Measurements from ENCODE around the gene TMEM38B.
"Not testable (repeated sequence)": the region's sequence is repeated elsewhere in the genome, so short reads cannot be mapped to it uniquely, and the experiment has no call there.

The TMEM38B gene

DNA sequence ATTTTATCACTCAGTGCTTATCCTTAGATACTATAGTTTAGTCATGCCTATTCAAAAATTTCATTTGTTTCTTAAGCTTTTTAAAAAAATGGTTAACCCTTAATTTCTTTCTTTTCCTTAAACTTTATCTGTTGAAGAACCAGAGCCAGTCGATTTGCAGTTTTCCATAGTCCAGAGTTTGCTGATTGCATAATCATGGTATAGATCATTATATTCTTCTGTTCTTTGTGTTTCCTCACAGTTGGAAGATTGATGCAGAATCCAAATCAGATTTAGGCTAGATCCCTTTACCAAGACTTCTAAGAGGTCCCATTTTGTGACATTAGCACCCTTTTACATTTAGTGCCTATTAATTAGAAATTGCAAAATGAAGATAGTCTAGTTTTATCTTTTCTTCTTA is 18.0 kb downstream of the TMEM38B start:
- DNase-seq (ENCODE audit: low read depth, low spot score) = no peak
- H3K4me3 ChIP-seq (ENCODE audit: low read length) = no peak overlapping the region

DNA sequence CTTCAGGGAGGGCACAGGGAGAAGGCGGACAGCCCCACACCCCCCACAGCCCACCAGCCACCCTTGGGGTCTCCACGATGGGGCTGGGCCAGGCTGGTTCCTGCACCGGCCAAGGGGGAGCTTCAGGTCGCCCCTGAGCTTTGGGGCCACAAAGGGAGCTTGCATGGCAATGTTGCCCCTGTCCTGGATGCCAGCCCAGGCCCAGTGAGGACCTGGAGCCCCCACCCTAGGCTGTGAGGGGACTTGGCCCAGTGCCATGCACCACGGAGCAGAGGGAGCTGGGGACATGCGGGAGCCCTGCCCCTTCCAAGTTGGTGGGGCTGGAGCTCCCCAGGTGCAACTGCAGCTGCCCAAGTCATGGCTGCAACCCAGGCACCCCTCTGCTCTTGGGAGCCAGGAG is 18.4 kb downstream of the TMEM38B start:
- no peak overlapping the region for H3K4me3 ChIP-seq (ENCODE audit: low read length)
- no peak for DNase-seq (ENCODE audit: low read depth, low spot score)

DNA sequence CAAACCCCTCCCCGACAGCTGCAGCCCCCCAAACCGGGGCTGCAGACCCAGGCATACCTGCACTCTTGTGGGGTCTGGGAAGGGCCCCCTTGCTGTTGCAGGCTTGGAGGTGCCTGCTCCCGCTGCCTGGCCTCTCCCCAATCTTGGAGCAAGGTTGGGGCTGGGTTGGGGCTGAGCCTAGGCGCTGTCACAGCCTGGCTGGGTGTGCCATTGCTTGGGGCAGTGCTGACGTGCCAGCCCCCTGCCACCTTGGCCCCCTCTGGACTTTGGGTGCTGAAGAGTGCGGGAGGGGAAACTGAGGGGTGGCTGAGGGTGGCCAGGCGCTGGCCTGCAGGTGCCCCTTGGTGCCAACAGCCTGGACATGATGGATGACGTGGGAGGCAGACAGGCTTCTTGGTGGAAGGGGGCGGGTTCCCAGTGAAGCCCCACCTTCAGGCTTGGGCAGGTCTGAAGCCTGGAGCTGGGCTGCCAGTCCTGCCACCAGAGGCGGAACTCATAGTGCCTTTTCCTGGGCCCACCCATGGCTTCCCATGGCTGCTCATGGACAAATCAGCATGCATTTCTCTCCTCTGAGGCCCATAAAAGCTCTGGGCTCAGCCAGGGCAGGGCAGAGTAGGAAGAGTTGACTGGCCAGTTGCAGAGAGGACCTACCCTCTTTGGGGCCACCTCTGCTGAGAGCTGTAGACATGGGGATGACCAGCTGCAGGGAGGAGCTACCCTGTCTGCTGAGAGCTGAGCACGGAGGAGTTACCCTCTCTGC is 19.1 kb downstream of the TMEM38B start:
- no peak for DNase-seq (ENCODE audit: low read depth, low spot score)
- H3K4me3 ChIP-seq (ENCODE audit: low read length) = no peak overlapping the region

DNA sequence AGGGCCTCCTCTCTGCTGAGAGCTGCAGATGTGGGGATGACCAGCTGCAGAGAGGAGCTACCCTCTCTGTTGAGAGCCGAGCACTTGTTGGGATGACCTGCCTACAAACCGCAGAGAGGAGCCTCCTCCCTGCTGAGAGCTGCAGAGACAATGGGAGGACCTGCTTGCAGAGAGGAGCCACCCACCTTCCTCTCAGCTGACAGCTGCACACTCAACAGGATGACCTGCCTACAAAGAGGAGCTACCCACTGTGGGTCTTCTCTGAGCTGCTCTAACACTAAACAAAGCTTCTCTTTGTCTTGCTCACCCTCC is 19.6 kb downstream of the TMEM38B start:
- DNase-seq (ENCODE audit: low read depth, low spot score) = no peak

DNA sequence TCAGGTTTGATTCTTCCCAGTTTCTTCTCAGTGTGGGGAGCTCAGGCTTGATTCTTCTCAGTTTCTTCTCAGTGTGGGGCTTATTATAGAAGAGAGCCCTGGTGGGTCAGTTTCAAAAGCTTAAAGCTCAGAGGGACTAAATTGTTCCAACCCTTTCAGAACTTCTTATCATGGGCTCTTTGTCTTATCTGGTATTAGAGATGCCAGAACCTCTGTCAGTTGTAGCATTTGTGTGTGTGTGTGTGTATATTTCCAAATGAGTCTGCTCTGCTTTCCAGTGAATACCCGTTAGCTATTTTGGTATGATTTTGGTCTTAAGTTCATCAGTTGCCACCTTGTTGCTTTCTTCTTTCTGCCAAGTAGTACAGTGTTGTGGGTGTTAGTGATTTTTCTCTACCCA is 21.8 kb downstream of the TMEM38B start:
- DNase-seq (ENCODE audit: low read depth, low spot score) = no peak
- H3K4me3 ChIP-seq (ENCODE audit: low read length) = no peak overlapping the region

More for the DNA sequence above, 19.6 kb downstream of the TMEM38B start:
- H3K4me3 ChIP-seq (ENCODE audit: low read length) = no peak overlapping the region

DNA sequence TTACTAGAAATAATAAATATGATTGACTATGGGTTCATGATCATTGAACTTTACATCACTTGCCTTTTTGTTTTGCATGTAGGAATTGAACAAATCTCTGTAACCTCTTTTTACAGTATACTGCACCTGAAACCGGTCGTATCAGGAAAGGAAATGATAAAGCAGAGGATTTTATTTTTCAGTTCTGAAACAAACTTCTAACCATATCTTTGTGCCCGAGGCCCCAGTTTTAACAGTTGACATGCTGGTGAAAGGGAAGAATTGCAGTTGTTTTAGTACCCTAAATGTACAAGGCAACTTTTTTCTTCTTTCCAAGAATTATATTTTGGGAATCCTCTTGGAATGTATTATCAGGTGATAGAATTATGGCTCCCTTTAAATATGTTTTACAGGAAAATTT is 27.8 kb downstream of the TMEM38B start:
- DNase-seq (ENCODE audit: low read depth, low spot score) = no peak
- H3K4me3 ChIP-seq (ENCODE audit: low read length) = no peak overlapping the region

DNA sequence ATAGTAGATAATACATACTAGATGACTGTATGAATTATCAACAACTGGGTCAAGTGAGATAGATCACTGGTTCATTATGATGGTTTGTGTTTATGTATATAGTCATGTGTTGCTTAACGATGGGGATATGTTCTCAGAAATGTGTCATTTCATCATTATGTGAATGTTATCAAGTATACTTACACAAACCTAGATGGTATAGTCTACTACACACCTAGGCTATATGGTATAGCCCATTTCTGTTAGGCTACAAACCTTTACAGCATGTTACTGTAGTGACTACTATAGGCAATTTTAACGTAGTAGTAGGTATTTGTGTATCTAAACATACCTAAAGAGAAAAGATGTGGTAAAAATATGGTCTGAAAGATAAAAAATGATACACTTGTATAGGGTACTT is 31.0 kb downstream of the TMEM38B start:
- H3K4me3 ChIP-seq (ENCODE audit: low read length) = no peak overlapping the region
- DNase-seq (ENCODE audit: low read depth, low spot score) = no peak

DNA sequence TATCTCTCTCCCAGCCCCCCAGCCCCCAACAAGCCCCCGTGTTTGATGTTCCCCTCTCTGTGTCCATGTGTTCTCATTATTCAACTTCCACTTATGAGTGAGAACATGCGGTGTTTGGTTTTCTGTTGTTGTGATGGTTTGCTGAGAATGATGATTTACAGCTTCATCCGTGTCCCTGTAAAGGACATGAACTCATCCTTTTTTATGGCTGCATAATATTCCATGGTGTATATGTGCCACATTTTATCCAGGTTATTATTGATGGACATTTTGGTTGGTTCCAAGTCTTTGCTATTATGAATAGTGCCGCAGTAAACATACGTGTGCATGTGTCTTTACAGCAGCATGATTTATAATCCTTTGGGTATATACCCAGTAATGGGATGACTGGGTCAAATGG is 33.9 kb downstream of the TMEM38B start:
- not testable (repeated sequence) for H3K4me3 ChIP-seq (ENCODE audit: low read length); DNase-seq (ENCODE audit: low read depth, low spot score)

DNA sequence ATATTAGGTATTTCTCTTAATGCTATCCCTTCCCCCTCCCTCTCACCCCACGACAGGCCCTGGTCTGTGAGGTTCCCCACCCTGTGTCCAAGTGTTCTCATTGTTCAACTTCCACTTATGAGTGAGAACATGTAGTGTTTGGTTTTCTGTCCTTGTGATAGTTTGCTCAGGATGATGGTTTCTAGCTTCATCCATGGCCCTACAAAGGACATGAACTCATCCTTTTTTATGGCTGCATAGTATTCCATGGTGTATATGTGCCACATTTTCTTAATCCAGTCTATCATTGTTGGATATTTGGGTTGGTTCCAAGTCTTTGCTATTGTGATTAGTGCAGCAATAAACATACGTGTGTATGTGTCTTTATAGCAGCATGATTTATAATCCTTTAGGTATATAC is 37.1 kb downstream of the TMEM38B start:
- not testable (repeated sequence) for H3K4me3 ChIP-seq (ENCODE audit: low read length); DNase-seq (ENCODE audit: low read depth, low spot score)

DNA sequence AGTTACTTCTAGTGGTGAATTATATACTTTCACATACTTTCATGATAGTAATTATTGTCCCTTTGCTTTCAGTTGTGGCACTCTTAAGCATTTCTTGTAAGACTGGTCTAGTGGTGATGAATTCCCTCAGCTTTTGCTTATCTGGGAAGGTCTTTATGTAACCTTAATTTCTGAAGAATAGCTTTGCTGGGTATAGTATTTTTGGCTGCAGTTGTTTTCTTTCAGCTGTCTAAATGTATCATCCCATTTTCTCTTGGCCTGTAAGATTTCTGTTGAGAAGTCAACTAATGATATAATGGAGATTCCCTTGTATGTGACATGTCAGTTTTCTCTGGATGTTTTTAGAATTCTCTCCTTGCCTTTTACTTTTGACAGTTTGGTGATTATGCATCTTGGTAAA is 41.0 kb downstream of the TMEM38B start:
- no peak for DNase-seq (ENCODE audit: low read depth, low spot score)
- H3K4me3 ChIP-seq (ENCODE audit: low read length) = no peak overlapping the region

DNA sequence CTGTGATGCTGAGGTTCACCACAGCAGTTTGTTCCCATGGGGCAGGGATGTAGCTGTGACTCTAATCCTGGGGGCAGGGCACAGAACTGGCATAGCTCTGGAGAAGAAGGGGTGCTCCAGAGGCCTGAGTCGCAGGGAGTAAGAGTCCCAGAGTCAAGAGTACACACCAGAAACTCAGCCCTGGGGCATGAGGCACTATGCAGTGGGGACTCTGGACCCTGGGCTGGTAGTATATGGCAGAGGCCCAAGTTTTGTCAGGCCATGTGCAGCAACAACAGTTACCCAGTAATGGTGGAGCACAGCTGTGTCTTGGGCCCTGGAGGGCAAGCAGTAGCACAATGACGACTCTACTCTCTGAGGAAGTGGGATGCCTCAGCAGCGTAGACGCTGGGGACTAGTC is 42.9 kb downstream of the TMEM38B start:
- DNase-seq (ENCODE audit: low read depth, low spot score) = no peak
- no peak overlapping the region for H3K4me3 ChIP-seq (ENCODE audit: low read length)

DNA sequence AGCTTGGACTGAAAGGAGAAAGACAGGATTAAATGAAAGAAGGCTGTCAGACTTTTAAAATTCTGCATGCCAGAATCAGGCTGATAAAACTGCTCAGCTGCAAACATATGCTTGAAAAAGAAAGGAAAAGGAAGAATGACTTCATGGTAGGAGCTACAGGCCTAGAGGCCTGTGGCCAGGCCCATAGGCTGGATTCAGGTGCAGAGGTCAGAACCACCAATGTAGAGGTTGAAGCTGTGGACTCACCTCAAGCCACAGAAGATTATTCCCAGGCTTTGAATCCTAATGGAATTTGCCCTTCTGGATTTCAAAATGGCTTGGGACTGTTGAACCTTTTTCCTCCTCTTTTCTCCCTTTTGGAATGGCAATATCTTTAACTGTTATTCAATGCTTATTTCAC is 47.7 kb downstream of the TMEM38B start:
- no peak overlapping the region for H3K4me3 ChIP-seq (ENCODE audit: low read length)
- no peak for DNase-seq (ENCODE audit: low read depth, low spot score)

DNA sequence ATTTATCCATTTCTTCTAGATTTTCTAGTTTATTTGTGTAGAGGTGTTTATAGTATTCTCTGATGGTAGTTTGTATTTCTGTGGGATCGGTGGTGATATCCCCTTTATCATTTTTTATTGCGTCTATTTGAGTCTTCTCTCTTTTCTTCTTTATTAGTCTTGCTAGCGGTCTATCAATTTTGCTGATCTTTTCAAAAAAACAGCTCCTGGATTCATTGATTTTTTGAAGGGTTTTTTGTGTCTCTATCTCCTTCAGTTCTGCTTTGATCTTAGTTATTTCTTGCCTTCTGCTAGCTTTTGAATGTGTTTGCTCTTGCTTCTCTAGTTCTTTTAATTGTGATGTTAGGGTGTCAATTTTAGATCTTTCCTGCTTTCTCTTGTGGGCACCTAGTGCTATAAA is 53.0 kb downstream of the TMEM38B start:
- DNase-seq (ENCODE audit: low read depth, low spot score); H3K4me3 ChIP-seq (ENCODE audit: low read length): not testable (repeated sequence)

DNA sequence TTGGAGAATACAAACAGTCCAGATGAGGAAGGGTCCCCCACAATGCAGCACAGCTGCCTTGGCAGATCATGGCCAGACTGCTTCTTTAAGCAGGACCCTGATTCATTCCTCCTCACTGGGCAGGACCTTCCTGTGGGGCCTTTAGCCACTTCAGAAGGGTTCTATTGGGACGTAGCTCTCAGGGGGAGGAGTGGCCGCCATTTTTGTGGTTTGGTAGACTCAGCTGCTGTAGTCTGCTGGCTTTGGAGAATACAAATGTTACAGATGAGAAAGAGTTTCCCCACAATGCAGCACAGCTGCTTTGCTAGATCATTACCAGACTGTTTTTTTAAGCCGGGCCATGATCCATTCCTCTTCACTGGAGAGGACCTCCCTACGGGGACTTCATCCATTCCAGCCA is 57.4 kb downstream of the TMEM38B start:
- no peak overlapping the region for H3K4me3 ChIP-seq (ENCODE audit: low read length)
- DNase-seq (ENCODE audit: low read depth, low spot score) = no peak

DNA sequence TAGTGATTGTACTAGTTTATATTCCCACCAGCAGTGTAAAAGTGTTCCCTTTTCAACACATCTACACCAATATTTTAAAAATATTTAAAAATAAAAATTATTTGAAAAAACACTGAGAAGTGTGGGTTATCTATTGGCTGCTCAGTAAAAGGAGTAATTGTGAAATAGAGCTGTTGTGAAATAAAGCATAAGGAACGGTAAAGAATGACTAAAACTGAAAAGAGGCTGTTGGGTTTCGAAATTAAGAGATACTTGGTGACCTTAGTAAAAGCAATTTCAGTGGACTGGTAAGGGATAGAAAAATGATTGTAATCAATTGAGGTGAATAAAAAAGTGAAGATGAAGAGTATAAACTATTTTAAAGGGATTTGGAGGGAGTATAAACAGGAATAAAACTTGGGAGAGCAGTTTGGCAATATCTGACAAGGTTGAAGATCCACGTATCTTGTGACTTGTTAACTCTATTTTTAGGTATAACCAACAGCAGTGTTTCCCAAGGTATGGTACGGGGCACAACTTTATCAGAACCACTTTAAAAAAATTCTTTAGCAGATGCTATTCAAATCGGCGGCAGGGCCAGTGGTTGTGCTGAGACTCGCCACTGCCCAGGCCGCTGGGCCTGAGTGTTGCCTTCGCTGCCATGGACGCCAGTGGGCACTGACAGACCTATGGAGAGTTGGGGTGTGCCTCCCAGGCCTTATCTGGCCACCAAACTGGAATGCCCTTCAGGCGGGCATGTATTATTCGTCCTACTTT is 63.3 kb downstream of the TMEM38B start:
- no peak overlapping the region for H3K4me3 ChIP-seq (ENCODE audit: low read length)
- DNase-seq (ENCODE audit: low read depth, low spot score) = no peak

DNA sequence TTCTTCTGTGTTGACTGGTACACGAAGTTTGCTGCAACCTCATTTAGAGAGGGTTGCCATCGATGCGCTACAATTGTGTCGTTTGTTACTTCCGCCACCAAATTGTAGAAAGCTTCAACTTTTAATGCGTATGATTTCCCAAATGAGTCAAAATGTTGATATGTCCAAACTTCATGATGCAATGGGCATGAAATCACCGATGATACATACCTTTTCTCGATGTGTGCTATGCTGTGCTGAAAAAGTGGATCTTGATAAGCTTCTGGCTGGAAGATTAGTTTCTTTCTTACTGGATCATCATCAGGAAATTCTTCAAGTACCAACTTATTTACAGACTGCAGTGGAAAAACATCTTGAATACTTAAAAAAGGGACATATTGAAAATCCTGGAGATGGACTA is 65.7 kb downstream of the TMEM38B start:
- no peak overlapping the region for H3K4me3 ChIP-seq (ENCODE audit: low read length)
- DNase-seq (ENCODE audit: low read depth, low spot score) = no peak

DNA sequence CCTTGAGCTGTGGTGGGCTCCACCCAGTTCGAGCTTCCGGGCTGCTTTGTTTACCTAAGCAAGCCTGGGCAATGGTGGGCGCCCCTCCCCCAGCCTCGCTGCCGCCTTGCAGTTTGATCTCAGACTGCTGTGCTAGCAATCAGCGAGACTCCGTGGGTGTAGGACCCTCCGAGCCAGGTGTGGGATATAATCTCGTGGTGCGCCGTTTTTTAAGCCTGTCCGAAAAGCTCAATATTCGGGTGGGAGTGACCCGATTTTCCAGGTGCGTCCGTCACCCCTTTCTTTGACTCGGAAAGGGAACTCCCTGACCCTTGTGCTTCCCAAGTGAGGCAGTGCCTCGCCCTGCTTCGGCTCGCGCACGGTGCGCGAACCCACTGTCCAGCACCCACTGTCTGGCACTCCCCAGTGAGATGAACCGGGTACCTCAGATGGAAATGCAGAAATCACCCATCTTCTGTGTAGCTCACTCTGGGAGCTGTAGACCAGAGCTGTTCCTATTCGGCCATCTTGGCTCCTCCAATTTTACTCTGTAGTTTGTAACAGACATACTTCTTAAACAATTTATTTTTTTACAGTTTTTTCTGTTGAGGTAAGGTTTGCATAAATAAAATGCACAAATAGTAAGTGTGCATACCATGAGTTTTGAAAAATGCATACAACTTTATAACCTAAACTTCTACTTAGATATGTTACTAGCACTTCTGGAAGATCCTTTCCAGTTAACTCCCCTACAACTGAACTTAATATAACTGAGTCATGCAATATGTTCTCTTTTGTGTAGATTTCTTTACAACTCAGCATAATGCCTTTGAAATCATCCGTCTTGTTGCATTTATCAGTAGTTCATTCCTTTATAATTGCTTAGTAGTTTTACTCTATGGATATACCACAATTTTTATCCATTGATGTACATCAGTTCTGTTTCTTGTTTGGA is 88.5 kb downstream of the TMEM38B start:
- DNase-seq (ENCODE audit: low read depth, low spot score); H3K4me3 ChIP-seq (ENCODE audit: low read length): not testable (repeated sequence)

DNA sequence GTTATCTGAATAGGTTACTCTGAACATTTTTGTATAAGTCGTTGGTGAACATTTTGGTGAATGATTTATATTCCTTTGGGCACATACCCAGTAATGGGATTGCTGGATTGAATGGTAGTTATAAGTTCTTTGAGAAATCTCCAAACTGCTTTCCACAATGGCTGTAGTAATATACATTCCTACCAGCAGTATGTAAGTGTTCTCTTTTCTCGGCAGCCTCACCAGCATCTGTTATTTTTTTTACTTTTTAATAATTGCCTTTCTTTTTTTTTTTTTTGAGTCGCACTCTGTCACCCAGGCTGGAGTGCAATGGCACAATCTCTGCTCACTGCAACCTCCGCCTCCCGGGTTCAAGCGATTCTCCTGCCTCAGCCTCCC is 89.1 kb downstream of the TMEM38B start:
- not testable (repeated sequence) for DNase-seq (ENCODE audit: low read depth, low spot score); H3K4me3 ChIP-seq (ENCODE audit: low read length)

DNA sequence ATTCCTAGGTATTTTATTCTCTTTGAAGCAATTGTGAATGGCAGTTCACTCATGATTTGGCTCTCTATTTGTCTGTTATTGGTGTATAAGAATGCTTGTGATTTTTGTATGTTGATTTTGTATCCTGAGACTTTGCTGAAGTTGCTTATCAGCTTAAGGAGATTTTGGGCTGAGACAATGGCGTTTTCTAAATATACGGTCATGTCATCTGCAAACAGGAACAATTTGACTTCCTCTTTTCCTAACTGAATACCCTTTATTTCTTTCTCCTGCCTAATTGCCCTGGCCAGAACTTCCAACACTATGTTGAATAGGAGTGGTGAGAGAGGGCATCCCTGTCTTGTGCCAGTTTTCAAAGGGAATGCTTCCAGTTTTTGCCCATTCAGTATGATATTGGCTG is 92.5 kb downstream of the TMEM38B start:
- not testable (repeated sequence) for H3K4me3 ChIP-seq (ENCODE audit: low read length); DNase-seq (ENCODE audit: low read depth, low spot score)

DNA sequence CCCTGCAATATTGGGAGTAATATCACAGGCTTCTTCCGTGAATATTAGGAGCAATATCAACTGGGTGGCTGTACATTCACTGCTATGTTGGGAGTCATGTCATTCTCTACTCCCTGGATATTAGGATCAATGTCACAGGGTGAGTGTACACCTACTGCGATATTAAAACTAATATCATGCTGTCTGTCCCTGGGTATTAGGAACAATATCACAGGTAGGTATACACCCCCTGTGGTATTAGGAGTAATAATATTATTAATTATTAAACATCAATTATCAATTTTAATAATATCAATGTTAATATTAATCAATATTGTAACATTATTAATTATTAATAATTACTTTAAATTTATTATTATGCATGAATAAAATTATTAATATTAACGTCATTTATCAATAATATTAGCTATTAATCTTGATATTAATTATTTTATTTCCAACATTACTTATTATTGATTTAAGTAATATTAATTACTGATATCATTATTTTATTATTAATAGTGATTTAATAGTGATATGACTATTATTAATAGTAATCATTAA is 121.9 kb downstream of the TMEM38B start:
- DNase-seq (ENCODE audit: low read depth, low spot score) = no peak

More for the DNA sequence above, 121.9 kb downstream of the TMEM38B start:
- H3K4me3 ChIP-seq (ENCODE audit: low read length) = no peak overlapping the region

Data from Jurkat, Clone E6-1 (cell line).